Neural progenitor cell (in vitro differentiated cells): Measurements from ENCODE around the gene JMJD8.

Experiments
- EZH2 ChIP-seq: fragments of 200-600 bp; sonication (generic); IDR thresholded peaks from 2 replicates; pipeline ENCODE4 v1.6.1; 2017; ENCODE audit warnings: antibody characterized with exemption, mild to moderate bottlenecking, moderate library complexity
- EZH2phosphoT487 ChIP-seq: fragments of 200-600 bp; sonication (generic); IDR thresholded peaks from 2 replicates; pipeline ENCODE4 v1.6.1; 2017; ENCODE audit warnings: antibody characterized with exemption
- TF ChIP-seq, protein P1 (sequence below): fragments of 200-600 bp; sonication (generic); IDR thresholded peaks from 2 replicates; pipeline ENCODE4 v1.5.1; 2017; ENCODE audit warnings: antibody characterized with exemption, mild to moderate bottlenecking

DNA sequence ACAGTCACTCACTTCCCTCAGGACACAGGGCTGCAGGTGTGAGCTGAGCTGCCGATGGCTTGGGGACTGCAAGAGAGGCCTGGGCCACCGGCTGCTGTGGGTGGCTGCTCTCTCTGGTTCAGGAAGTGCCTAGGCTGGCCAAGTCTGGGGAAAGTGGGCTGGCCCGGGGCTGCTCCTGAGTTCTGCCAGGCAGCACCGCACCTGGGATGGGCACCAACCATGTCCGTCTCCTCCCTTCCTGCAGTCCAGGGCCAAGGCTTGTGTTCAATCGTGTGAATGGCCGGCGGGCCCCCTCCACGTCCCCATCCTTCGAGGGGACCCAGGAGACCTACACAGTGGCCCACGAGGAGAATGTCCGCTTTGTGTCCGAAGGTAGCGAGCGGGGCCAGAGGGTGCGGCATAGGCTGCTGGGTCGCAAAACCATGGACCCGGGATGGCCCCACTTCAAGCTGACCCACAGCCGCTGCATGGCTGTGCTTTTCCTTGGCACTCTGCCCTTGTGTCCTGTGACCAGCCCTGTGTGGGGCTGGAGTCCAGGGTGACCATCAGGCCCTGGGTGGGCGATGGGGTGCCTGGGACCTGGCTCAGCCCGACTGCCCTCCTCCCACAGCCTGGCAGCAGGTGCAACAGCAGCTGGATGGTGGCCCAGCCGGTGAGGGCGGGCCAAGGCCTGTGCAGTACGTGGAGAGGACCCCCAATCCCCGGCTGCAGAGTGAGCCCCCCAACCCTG lies 36.8 kb downstream of the JMJD8 start:
- TF ChIP-seq, protein P1, sequence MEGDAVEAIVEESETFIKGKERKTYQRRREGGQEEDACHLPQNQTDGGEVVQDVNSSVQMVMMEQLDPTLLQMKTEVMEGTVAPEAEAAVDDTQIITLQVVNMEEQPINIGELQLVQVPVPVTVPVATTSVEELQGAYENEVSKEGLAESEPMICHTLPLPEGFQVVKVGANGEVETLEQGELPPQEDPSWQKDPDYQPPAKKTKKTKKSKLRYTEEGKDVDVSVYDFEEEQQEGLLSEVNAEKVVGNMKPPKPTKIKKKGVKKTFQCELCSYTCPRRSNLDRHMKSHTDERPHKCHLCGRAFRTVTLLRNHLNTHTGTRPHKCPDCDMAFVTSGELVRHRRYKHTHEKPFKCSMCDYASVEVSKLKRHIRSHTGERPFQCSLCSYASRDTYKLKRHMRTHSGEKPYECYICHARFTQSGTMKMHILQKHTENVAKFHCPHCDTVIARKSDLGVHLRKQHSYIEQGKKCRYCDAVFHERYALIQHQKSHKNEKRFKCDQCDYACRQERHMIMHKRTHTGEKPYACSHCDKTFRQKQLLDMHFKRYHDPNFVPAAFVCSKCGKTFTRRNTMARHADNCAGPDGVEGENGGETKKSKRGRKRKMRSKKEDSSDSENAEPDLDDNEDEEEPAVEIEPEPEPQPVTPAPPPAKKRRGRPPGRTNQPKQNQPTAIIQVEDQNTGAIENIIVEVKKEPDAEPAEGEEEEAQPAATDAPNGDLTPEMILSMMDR = no peak
- TF ChIP-seq EZH2phosphoT487 (no peak), EZH2 (no peak)
